HL-60 (cell line): ENCODE measurements around the gene PCSK1.

ENCODE experiments used
- DNase-seq, 2 experiments: peaks; one replicate each; pipeline ENCODE4 v3.0.0-alpha.2; 2010 to 2020; ENCODE audit warnings: low read depth in 1 of 2, low spot score in 1 of 2
- H3K27ac ChIP-seq: fragments of 250-450 bp; sonication (Bioruptor Pico); replicated peaks from 2 replicates; pipeline ENCODE4 v1.5.1; 2020; ENCODE audit warnings: mild to moderate bottlenecking, moderate library complexity
- H3K27me3 ChIP-seq: fragments of 250-450 bp; sonication (Bioruptor Pico); 2 replicates; pipeline ENCODE4 v1.5.1; 2021; ENCODE audit warnings: mild to moderate bottlenecking, moderate library complexity; ENCODE audit not compliant: insufficient read depth, poor library complexity, severe bottlenecking
- H3K4me3 ChIP-seq: replicated peaks from 2 replicates; pipeline ENCODE4 v1.5.1; 2011; ENCODE audit warnings: mild to moderate bottlenecking, control low read depth, low read length; ENCODE audit not compliant: insufficient read depth
- GABPA ChIP-seq: IDR thresholded peaks from 2 replicates; pipeline ENCODE4 v1.6.1; 2012; ENCODE audit warnings: low read depth
- POLR2AphosphoS5 ChIP-seq: IDR thresholded peaks from 2 replicates; pipeline ENCODE4 v1.6.1; 2012; ENCODE audit warnings: low read depth
- SPI1 ChIP-seq: IDR thresholded peaks from 2 replicates; pipeline ENCODE4 v1.6.1; 2012; ENCODE audit warnings: low read depth, mild to moderate bottlenecking, borderline replicate concordance
- TF ChIP-seq, protein P1 (sequence below): IDR thresholded peaks from 2 replicates; pipeline ENCODE4 v1.6.1; 2012; ENCODE audit warnings: low read depth; ENCODE audit not compliant: insufficient replicate concordance
- TF ChIP-seq, protein P2 (sequence below): IDR thresholded peaks from one replicate; pipeline ENCODE4 v1.5.1; 2011; ENCODE audit warnings: low read length, control low read depth, inconsistent platforms; ENCODE audit not compliant: insufficient read depth

Gene PCSK1

DNA sequence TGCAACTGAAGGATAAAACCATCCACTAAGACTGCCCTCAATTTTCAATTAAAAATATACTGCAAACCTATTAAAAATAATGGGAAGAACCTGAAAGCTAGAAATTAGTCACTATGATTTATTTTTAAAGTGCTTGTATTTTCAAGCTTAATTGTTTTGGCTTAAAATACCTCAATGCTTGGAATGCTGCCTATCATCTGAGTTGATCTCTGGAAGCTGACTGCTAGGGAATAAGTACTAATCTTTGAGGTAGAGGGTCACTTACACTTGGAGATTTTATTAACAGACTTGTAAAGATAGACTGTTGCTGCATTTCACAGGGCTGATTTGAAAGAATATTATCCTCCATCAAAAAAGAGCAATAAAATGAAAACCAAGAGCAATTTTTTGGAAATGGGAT is 6.2 kb downstream of the PCSK1 start:
- no peak overlapping the region for H3K27ac ChIP-seq
- no peak overlapping the region for H3K4me3 ChIP-seq
- no peaks in the 10 kb centered on the region for H3K27me3 ChIP-seq
- no peak for DNase-seq
- TF ChIP-seq SPI1: no peak
- TF ChIP-seq POLR2AphosphoS5: no peak
- TF ChIP-seq GABPA: no peak
- TF ChIP-seq, protein P1, sequence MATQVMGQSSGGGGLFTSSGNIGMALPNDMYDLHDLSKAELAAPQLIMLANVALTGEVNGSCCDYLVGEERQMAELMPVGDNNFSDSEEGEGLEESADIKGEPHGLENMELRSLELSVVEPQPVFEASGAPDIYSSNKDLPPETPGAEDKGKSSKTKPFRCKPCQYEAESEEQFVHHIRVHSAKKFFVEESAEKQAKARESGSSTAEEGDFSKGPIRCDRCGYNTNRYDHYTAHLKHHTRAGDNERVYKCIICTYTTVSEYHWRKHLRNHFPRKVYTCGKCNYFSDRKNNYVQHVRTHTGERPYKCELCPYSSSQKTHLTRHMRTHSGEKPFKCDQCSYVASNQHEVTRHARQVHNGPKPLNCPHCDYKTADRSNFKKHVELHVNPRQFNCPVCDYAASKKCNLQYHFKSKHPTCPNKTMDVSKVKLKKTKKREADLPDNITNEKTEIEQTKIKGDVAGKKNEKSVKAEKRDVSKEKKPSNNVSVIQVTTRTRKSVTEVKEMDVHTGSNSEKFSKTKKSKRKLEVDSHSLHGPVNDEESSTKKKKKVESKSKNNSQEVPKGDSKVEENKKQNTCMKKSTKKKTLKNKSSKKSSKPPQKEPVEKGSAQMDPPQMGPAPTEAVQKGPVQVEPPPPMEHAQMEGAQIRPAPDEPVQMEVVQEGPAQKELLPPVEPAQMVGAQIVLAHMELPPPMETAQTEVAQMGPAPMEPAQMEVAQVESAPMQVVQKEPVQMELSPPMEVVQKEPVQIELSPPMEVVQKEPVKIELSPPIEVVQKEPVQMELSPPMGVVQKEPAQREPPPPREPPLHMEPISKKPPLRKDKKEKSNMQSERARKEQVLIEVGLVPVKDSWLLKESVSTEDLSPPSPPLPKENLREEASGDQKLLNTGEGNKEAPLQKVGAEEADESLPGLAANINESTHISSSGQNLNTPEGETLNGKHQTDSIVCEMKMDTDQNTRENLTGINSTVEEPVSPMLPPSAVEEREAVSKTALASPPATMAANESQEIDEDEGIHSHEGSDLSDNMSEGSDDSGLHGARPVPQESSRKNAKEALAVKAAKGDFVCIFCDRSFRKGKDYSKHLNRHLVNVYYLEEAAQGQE: no peak
- TF ChIP-seq, protein P2, sequence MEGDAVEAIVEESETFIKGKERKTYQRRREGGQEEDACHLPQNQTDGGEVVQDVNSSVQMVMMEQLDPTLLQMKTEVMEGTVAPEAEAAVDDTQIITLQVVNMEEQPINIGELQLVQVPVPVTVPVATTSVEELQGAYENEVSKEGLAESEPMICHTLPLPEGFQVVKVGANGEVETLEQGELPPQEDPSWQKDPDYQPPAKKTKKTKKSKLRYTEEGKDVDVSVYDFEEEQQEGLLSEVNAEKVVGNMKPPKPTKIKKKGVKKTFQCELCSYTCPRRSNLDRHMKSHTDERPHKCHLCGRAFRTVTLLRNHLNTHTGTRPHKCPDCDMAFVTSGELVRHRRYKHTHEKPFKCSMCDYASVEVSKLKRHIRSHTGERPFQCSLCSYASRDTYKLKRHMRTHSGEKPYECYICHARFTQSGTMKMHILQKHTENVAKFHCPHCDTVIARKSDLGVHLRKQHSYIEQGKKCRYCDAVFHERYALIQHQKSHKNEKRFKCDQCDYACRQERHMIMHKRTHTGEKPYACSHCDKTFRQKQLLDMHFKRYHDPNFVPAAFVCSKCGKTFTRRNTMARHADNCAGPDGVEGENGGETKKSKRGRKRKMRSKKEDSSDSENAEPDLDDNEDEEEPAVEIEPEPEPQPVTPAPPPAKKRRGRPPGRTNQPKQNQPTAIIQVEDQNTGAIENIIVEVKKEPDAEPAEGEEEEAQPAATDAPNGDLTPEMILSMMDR: no peak

DNA sequence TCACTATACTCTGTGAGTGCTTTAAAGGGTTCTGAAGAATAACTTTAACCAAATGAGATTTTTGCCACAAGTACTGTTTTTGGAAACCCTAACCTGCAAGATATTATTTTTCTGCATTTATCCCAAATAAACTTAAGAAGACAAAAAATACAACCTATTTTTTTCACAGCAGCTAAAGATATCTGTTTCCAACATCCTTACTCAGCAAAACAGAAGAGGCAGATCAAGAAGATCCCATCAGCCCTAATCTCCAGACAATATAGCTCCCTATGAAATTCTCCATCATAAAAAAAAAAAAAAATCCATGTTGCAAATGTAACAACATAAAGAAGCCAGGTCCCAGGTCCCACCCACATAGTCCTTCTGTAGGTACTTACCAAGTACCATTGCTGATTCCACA is 7.6 kb downstream of the PCSK1 start:
- no peak overlapping the region for H3K27ac ChIP-seq
- TF ChIP-seq, protein P2: no peak
- TF ChIP-seq, protein P1: no peak
- TF ChIP-seq GABPA: no peak
- no peaks in the 10 kb centered on the region for H3K27me3 ChIP-seq
- DNase-seq: no peak
- H3K4me3 ChIP-seq: no peak overlapping the region

DNA sequence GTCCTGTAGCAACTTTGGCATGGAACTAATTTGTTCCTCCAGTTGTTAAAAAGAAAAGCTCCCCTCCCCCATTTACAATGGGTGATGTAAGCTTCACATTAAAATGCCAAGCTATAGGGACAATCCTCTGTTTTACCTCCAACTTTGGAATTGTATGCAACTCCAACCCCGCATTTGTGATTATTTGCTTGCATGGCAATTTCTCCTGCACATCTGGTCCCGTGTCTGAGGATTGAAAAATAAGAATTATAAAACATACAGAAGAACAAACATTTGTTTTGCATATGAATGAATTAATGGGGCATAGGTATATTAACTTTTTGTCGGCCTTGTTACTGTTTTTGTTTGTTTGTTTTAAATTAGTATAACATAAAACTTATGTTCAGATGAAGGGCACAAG is 17.2 kb downstream of the PCSK1 start:
- H3K27ac ChIP-seq: no peak overlapping the region
- H3K4me3 ChIP-seq: no peak overlapping the region
- H3K27me3 ChIP-seq: no peaks in the 10 kb centered on the region
- no peak for DNase-seq
- TF ChIP-seq, protein P1: no peak
- TF ChIP-seq GABPA: no peak
- TF ChIP-seq, protein P2: no peak
- no peak for TF ChIP-seq POLR2AphosphoS5
- TF ChIP-seq SPI1: no peak
